C4-2B (cell line): ENCODE results near the gene DLG2.
"Not testable (repeated sequence)": the region's sequence is repeated elsewhere in the genome, so short reads cannot be mapped to it uniquely, and the experiment has no call there.

Source experiments
- H3K27ac ChIP-seq: fragments of 450-650 bp; 2 replicates; pipeline ENCODE4 v1.5.1; 2017
- ZFX ChIP-seq: fragments of 450-650 bp; IDR thresholded peaks from 2 replicates; pipeline ENCODE4 v1.6.1; 2017
- TF ChIP-seq, protein P1 (sequence below): fragments of 450-650 bp; conservative IDR thresholded peaks from 2 replicates; pipeline ENCODE4 v1.5.1; 2017; ENCODE audit warnings: mild to moderate bottlenecking

DLG2 gene

DNA sequence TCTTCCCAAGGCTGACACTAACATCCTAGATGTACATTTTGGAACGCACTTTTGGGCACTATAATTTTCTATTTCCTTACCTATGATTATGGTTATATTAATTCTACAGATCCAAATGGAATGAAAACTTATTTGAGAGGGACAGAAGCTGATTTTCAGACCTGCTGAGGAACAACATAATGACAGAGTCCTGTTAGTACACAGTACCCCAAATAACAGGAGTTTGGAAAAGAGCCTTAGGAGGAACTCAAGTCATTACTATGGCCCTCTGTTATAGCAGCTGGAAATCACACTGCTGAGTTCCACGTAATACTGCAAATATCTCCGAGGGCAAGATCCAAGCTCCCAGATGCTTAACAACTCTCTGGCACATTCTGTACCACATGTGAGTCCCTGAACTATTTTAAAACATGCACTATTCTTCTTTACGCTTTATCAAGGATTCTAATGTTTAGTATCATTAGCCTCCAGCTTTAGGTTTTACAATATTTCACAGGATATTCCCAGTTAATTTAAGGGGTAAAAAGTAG lies 1313.2 kb downstream of the DLG2 start:
- no peak for TF ChIP-seq ZFX
- H3K27ac ChIP-seq = no peak overlapping the region

DNA sequence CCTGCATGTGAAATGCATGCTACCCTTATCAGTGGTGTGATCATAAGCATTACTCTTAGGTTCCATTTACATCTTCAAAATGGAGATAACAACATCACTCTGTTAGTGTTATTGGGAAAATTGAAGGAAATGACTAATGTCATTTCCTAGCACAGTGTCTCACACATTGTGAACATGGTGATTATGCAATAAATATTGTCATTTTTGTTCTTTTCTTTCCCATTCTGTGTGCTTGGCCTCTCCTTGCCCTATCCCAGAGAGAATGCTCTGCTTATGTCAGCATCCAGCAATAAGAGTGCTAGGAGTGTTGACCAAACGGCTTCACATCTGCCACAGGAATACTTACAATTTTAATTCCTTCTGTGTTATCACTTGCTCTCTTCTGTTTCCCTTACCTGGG lies 1316.9 kb downstream of the DLG2 start:
- no peak overlapping the region for H3K27ac ChIP-seq
- no peak for TF ChIP-seq ZFX
- TF ChIP-seq, protein P1, sequence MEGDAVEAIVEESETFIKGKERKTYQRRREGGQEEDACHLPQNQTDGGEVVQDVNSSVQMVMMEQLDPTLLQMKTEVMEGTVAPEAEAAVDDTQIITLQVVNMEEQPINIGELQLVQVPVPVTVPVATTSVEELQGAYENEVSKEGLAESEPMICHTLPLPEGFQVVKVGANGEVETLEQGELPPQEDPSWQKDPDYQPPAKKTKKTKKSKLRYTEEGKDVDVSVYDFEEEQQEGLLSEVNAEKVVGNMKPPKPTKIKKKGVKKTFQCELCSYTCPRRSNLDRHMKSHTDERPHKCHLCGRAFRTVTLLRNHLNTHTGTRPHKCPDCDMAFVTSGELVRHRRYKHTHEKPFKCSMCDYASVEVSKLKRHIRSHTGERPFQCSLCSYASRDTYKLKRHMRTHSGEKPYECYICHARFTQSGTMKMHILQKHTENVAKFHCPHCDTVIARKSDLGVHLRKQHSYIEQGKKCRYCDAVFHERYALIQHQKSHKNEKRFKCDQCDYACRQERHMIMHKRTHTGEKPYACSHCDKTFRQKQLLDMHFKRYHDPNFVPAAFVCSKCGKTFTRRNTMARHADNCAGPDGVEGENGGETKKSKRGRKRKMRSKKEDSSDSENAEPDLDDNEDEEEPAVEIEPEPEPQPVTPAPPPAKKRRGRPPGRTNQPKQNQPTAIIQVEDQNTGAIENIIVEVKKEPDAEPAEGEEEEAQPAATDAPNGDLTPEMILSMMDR = no peak

DNA sequence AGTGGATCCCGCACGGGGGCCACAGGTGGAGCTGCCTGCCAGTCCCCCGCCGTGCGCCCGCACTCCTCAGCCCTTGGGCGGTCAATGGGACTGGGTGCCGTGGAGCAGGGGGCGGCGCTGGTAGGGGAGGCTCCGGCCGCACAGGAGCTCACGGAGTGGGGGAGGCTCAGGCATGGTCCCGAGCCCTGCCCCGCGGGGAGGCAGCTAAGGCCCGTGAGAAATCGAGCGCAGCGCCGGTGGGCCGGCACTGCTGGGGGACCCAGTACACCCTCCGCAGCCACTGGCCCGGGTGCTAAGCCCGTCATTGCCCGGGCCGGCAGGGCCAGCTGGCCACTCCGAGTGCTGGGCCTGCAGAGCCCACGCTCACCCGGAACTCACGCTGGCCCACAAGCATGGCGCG lies 1318.7 kb downstream of the DLG2 start:
- not testable (repeated sequence) for H3K27ac ChIP-seq

DNA sequence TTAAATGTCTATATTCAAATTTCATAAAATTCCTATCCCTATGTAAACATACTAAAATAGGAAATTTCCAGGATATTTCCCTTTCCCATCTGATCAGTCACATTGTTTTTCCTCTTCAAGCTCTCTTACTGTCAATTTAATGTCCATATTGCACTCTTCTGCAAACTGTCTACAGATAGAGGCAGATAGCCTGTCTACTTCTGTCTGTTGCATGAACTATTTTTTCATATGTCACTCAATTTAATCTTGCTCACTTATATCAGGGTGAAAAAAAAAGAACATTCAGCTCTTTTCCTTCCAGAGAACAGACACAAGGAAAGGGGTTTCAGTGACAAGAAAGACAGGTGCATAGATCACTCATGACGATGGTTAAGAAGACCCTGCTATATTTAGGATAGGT lies 1327.1 kb downstream of the DLG2 start:
- H3K27ac ChIP-seq = no peak overlapping the region
- TF ChIP-seq, protein P1 = no peak
- TF ChIP-seq ZFX = no peak

DNA sequence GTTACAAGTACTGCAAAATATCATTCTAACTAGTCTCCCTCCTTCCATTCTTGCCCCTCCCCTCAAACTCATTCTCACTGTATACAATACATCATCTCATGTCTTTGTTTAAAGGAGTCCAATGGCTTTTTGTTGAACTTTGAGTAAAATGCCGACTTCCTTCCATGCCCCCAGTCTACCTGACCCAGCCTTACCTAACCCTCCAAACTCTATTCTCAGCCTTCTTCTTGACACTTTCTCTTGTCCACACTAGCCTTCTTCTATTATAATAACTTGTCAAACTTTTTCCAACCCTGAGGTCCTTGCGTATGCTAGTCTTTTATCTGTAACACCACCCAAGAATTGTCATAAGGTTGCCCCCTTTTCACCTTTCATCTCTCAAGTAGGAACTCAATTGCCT lies 1329.6 kb downstream of the DLG2 start:
- TF ChIP-seq, protein P1 = no peak
- TF ChIP-seq ZFX = no peak
- no peak overlapping the region for H3K27ac ChIP-seq

DNA sequence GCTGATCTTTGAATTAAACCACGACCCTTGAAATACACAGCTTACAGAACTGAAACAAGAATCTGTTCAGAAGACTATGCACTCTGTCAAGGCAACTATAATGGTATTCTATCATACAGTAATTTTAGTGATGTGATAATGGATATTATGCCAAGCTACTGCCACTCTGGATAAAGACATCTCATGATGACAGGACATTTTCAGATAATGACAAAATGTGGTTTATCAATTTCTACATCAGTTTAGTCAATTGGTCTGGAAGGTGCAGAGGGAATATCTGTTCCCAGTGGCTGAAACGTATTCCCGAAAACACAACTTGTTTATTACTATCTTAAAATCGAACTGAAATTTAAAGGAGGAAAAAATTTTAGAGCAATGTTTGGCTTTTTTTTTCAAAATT lies 1331.3 kb downstream of the DLG2 start:
- TF ChIP-seq, protein P1 = no peak
- no peak for TF ChIP-seq ZFX

DNA sequence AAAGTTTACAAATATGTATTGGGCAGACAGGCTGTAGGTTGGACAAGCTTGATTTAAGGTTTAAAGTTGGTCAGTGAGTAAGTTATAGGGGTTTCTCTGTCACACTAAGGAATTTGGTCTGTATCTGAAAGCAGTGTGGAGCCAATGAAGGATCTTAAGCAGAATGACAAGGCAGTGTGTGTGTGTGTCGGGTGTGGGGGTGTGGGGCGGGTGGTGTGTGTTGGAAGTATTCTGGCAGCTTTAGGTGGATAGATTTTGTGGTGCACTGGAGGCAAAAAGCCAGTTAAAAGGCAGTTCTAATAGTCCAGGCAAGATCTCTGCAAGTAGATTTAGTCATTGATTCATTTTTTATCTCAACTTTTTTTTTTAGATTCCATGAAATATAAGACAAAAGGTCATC lies 1334.2 kb downstream of the DLG2 start:
- no peak for TF ChIP-seq ZFX
- TF ChIP-seq, protein P1 = no peak
- no peak overlapping the region for H3K27ac ChIP-seq

More for the DNA sequence above, 1331.3 kb downstream of the DLG2 start:
- H3K27ac ChIP-seq = no peak overlapping the region

DNA sequence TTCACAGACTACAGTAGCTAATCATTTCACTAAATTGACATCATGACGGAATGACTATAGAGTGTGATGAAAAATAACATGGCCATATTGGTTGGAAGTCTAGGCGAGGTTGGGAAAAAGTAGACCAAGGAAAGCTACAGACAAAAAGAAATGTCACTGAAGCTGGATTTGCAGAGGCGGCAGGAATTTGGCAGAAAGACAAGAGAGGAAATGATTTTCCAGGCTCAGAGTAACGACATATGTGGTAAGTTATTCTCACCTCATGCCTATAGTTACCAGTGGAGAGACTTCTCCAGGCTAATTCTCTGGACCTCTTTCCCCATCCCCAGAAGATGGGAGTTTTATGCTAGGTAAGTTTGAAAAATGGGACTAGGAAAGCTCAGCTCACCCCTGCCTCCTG lies 1335.1 kb downstream of the DLG2 start:
- no peak overlapping the region for H3K27ac ChIP-seq
- TF ChIP-seq, protein P1 = no peak
- TF ChIP-seq ZFX = no peak

DNA sequence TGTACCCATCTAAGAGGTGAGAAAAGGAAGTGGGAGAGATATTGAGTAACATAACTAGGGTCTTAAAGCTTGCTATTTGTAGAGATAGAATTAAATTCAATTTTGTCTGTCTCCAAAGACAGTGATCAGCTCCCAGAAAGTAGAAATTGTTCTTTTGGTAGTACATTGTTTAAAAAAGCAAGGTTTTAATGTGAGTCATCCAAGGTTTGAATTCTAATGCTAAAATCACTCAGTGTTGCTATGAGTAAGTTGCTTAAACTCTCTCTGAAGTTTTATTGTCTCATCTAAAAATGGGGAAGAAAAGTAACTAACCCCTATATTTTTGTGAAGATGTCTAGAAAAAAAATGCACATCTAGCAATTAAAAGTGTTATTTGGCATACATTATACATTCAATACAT lies 1336.5 kb downstream of the DLG2 start:
- no peak for TF ChIP-seq ZFX
- TF ChIP-seq, protein P1 = no peak
- H3K27ac ChIP-seq = no peak overlapping the region
